ENCODE measurements around the gene MRNIP.

DNA sequence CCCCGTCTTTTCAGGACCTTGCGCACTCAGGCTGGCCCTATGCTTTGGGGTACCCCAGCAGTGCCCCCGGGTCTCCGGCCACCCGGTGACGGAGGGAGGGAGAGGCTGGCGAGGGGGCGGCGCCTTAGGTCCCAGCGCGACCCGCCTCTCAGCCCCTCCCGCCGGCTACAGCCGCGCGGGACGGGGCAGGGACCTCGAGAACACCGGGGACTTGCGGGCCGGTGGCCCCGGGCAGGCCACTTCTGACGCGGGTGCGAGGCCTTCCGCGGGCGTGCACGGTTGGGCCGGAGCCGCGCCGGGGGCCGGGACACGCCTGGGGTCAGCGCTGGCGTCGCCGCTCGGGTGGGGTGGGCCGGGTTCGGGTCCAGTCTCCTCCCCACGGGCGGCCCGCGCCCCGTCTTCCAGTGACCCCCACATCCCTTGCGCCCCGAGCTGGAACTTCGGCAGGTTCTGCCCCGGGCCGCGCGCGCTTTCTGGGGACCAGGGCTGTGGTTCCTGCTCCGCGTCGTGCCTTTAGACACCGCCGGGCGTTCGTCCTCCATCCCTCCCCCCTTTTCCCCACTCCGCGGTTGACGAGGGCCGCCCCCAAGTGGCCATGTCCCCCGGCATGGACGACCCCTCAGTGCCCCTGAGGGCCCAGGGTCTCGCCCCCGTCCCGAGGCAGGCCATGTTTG lies 41.7 kb downstream of the MRNIP start:
- TF ChIP-seq, protein P1, sequence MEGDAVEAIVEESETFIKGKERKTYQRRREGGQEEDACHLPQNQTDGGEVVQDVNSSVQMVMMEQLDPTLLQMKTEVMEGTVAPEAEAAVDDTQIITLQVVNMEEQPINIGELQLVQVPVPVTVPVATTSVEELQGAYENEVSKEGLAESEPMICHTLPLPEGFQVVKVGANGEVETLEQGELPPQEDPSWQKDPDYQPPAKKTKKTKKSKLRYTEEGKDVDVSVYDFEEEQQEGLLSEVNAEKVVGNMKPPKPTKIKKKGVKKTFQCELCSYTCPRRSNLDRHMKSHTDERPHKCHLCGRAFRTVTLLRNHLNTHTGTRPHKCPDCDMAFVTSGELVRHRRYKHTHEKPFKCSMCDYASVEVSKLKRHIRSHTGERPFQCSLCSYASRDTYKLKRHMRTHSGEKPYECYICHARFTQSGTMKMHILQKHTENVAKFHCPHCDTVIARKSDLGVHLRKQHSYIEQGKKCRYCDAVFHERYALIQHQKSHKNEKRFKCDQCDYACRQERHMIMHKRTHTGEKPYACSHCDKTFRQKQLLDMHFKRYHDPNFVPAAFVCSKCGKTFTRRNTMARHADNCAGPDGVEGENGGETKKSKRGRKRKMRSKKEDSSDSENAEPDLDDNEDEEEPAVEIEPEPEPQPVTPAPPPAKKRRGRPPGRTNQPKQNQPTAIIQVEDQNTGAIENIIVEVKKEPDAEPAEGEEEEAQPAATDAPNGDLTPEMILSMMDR (IDR thresholded peaks at IDR 0.05): peak in 2 of 4 experiments; percentile 12 to 34
- TF ChIP-seq EP300 (IDR thresholded peaks at IDR 0.05) (no peak), POLR2A (IDR thresholded peaks at IDR 0.05) (no peak), POLR2AphosphoS5 (IDR thresholded peaks at IDR 0.05) (no peak)

Measured in gastroesophageal sphincter (tissue), 3 donors.